Measurements from ENCODE around the gene FHL2.

The FHL2 gene

DNA sequence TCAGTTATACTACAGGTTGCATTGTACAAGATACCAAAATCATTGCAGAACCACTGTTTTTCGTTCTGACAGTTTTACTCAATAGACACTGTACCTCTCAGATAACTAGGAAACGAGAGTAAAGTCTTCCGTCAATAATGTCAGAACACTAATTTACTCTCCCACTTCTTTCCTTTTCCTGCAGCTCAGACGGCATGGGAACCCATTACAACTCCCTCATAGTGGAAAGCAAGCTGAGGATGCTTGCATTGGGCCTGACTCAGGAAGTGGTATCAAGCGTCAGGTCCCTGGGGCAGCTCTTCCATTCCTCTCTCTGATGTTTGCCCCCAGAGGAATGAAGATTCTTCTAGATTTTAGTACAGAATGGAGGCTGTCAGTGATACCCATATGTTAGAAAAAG, 23.9 kb upstream of the FHL2 start:
- no peak for DNase-seq (ENCODE audit: low read depth)

DNA sequence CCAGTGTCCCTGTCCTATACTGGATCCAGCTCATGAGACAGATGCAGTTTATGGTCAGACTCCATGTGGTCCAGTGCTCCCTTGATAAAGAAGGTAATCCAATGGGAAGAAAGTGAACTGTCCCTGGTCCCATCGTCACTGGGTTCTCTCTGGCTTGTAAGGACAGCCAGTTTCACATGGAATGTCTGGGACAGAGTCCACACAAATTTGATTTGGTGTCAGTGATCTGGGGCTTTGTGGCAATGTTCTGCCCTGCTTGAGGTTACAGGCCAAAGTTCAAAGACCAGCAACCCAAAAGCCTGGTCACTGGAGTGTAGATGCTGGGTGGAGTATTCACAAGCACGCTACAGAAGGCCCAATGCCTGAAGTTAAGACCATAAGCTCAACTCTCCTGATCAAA, 22.2 kb upstream of the FHL2 start:
- no peak for DNase-seq (ENCODE audit: low read depth)

DNA sequence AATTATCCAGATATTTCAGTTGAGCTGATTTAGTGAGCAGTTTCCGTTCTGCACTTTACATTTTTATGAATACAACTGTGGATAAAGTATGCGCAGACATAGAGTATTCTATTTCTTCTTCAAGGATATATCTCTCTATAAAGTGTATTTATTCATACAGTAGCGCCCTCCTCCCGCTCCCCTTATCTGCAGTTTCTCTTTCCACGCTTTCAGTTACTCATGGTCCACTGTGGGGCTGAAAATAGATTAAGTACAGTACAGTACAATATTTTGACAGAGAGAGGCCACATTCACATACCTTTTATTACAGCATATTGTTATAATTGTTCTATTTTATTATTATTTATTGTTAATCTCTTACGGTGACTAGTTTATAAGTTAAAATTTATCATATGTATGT, 19.7 kb upstream of the FHL2 start:
- DNase-seq (ENCODE audit: low read depth), result no peak

DNA sequence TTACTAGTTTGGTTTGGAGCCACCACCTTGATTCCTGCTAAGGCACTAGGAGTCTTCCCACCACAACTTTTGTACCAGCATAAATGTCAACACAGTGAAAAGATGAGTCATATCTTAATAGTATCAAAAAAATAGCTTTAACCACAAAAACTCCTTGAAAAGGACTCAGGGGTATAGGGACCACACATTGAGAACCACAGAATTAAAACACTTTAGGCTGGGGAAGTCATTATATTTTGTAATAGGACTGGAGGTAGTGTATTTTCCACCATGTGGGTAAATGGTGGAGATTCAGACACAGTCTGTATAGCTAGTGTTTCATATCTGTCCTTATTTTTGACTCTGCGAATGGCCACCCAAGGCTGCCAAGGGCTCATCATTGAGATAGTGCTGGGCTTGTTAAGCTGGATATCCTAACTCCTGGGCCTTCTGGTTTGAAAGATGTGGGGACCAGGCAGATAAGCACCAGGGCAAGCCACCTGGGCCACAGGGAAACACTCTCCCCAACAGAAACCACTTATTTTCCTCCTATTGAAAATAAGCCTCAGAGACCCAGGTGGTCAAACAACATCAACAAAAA, 19.1 kb upstream of the FHL2 start:
- DNase-seq (ENCODE audit: low read depth), result no peak

DNA sequence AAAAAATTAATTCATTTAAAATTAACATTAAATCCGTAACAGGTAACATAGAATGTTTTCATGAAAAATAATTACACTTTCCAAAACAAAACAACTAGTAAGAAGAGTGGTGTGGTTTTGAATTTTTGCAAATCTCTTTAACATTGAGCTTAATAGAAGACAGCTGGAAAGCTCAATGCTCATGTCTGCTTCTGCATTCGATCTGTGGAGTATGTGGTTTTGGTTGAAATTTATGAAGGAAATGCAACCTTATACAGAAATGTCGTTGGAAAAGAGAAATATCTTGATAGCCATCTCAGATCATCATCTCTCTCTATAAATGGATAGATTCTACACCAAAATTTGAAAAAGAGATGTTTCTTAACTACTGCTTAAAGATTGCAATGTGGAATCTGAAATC, 17.3 kb upstream of the FHL2 start:
- DNase-seq (ENCODE audit: low read depth), result no peak

DNA sequence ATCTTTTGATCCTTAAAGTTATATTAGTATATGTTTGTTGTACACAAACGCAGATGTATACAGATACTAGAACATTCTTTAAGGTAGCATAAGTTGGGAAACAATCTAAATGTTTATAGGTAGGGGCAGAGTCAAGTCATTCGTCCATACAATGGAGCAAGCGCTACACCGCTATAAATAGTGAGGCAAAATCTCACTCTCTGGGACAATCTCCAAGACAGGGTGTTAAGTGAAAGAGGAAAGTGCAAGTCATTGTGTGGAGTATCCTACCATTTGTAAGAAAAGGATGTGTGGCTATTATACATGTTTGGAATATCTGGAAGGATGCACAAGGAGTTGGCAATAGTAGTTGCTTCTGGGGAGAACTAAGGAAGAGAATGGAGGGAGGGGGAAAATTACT, 16.2 kb upstream of the FHL2 start:
- DNase-seq (ENCODE audit: low read depth), result no peak

DNA sequence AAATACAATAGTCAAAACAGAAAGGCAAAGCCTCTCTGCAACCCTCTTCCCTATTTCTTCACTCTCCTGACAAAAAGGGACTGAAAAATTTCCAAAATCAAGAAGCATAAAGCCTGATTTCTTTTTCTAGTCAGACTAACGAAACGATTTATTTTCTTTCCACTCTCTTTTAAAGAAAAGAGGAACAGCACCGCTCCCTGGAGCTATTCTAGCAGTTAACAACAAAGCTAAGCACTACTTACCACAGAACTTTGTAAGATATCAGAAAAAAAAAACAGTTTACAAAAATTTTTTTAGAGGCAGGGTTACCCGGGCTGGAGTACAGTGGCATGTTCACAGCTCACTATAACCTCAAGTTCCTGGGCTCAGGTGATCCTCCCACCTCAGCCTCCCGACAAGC, 14.4 kb upstream of the FHL2 start:
- DNase-seq (ENCODE audit: low read depth), result no peak

DNA sequence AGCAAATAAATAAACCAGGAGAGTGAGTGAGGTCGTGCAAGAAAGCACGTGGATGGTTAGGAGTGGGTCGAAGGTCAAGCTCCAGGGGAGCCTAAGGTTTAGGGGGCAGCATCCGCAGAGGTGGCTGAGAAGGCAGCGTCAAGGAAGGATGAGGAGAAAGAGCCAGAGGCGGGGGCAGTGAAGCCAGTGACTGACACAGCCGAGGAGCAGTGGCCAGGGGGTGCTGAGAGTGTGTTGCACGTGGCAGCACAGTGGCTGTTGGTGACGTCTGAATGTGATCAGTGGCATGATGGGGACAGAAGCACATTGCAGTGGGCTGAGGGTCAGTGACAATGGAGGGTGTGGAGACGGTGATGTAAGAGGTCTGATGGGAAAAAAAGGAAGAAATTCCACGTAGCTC, 13.7 kb upstream of the FHL2 start:
- no peak for DNase-seq (ENCODE audit: low read depth)

DNA sequence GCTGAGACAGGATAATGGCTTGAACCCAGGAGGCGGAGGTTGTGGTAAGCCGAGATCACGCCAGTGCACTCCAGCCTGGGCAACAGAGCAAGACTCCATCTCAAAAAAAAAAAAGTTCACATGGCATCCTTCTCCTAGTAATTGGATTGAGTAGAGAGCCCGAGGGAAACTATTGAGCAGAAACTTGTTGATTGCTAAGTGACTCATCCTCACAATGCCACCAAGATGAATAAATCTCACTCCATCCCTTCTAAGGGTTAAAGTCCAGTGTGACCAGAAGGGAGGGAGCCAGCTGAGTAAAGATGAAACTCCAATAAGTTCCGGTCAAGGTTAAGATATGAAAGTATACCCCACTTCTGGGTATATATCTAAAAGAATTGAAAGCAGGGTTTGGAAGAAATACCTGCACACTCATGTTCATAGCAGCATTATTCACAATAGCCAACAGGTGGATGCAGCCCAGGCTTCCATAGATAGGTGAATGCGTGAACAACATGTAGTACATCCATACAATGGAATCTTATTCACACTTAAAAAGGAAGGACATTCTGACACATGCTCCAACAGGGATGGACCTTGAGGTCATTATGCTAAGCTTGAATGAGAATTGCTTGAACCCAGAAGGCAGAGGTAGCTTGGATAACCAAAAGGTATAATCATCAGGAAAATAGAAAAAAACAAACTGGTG, 13.0 kb upstream of the FHL2 start:
- DNase-seq (ENCODE audit: low read depth), result no peak

DNA sequence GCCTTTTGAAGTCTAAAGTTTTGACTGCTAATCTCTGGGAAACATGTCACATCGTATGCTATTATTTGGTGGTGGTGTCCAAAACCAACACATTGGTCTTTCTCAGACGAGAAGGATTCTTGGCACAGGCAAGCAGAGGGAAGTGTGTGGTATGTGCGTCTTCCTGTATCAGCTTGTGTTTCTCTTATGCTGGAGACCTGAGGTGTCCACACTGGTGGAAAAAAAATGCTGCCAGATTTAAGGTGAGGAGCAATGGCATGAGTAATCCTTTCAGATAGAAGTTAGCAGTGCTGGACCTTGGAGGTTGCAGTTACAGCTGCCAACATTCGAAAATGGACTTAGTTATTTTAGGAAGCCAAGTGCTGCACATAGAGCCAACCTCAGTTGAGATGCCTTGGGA, 11.7 kb upstream of the FHL2 start:
- no peak for DNase-seq (ENCODE audit: low read depth)

DNA sequence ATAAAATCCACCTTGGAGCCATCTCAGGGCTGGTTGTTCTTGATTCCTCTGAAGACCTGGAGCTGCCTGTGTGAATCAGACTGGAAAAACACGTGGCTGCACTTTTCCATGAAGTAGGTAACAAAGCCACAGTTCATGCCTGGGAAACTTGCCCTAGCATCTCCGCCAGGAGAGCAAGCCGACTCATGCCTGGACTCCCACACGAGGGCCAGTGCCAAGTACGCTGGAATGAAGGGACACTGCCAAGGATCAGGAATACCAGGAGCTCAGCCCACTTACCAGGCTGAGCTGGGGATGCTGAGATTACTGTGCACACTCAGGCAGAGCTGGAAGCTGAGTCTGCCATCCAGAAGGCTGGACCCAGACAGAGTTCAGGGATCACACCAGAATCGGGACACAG, 10.9 kb upstream of the FHL2 start:
- DNase-seq (ENCODE audit: low read depth), result no peak

DNA sequence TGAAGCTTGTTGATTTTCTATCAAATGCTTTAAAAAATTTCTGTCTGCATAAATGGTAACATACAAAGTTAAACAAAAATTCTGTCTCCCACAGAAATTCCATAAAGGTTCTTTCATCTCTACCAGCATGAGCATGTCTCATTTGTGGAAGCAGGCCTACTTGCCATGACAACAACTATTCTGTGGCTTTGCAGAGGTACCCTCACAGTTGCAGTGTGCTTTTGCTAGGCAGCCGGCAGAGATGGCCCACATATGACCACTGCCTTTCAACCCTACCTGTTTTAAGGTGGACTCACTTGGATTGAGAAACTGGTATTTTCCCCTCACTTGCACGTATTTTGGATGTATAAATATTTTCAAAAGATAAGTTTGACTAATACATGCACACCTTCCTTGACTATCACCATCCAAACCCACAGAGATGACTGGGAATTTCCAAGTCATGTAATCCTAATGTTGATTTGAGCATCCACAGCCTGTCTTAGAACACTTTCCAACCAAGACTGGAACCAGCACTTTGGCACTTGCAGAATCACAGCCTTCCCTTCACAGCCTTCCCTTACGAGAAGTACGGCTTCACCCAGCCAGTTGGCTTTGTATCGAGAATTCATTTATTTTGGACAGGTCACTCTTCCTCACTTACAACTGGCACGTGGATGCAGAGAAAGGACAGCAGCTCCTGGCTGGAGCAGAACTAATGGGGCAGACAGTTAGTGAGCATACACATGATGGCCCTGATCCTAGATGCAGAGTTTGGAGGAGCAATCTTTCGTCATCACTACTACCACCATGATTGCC, 9.3 kb upstream of the FHL2 start:
- no peak for DNase-seq (ENCODE audit: low read depth)

DNA sequence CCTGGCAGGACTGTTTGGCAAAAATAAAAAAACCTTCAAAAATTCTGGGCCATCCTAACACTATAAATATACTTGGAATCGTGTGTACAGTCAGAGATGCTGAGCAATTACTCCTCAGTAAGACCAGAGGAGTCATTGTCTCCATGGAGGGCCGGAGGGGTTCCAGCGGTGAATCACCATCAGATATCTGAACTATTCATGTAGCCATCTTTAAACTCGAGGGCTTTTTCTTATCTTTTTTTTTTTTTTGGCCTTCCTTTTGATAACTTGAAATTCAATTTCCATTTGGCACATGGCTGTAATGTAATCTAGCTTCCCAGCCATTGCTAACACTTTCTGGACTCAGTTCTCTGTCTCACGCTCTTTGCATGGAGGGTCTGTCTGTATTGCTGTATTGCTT, 7.4 kb upstream of the FHL2 start:
- no peak for DNase-seq (ENCODE audit: low read depth)

DNA sequence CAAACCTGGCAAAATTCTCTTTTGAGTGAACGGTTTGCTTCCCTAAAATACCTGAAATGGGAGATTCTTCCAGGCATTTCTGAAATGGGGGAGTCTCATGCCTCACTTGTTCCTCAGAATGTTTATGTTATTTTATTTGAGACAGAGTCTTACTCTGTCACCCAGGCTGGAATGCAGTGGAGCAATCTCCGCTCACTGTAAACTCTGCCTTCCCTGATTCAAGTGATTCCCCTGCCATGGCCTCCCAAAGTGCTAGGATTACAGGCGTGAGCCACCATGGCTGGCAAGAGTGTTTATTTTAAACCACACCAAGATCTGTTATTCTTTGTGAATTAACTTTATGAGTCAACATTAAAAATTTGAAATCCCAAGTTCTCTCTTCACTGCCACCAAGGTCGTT, 6.4 kb upstream of the FHL2 start:
- DNase-seq (ENCODE audit: low read depth), result no peak

DNA sequence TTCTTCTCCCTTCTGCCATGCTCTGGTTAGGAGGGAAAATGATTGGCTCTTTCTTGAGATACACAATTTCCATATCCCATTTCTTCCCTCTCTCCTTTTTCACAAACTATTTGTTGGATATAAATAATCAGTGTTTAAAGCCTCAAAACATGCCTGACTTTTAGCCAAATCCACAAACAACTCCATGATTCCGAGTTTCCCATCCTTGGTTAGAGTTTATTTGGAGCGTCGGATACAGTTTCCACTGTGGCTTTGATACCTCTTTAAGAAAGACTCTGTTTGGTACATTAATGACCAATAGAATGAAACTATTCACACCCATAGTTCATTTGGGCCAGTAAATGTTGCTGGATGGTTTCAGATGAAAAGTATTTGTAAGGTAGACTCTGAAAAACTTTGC, 5.9 kb upstream of the FHL2 start:
- no peak for DNase-seq (ENCODE audit: low read depth)

DNA sequence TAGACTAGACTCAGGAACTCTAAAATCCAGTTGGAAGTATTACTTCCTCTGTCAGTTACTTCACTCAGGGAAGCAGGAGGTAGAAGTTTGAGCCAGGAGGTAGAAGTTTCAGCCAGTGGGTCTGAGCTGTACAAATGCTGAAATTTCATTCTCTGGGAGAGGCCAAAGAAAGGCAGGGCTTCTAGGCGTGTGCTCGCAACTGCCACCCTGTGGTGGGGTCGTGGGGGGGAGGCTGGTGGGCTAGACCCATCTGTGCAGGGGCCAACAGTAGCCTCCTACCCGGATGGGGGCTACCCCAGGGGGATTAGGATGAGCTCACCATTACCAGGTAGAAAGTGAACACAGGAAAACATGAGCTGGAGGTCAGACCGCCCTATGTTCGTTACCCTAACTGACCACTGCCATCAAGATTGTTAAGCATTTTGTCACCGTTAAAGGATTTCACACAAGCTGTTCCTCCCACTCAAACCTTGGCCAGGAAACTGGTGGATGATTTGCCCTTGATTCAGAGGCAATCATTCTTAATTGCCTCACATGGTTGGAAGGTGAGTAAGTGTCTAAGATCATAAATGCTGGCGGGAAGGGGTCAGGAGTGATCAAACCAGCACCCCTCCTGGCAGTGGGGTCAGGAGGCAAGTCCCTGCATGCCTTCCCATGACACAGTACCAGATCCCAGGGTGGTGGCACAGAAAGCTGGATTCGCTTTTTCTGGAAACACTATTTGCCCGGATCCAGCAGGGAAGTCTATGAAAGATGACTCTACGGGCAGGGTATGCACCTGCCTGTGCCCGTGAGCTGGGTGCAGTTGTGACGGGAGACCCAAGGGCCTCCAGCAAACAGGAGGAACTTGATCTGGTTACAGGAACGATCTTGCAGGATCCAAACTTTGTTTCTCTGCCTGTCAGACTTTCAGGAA, 5.2 kb upstream of the FHL2 start:
- DNase-seq (ENCODE audit: low read depth), result no peak

DNA sequence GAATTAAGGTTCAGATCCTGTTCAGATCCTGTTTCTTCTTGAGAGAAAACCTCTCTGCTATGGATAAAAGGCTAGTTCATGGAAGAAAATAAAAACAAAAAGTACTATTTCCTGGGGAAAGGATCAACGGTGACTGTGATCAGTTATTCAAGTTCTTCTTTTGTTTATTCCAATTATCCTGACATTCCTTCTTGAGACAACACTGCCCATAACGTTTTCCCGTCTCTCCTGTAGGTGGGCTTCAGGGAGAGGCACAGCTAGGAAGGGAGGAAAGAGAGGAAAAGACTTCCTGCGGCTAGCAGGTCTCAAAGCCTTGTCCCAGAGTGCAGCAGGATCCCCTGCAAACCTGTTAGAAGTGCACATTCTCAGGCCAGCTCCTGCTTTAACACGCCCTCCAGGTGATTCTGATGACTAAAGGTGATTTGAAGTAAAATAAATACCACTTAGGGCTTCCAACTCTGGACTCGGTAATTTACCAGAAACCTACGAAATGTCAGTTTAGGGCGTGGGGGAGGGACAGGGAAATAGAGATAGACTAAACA, 4.5 kb upstream of the FHL2 start:
- DNase-seq (ENCODE audit: low read depth), result no peak

DNA sequence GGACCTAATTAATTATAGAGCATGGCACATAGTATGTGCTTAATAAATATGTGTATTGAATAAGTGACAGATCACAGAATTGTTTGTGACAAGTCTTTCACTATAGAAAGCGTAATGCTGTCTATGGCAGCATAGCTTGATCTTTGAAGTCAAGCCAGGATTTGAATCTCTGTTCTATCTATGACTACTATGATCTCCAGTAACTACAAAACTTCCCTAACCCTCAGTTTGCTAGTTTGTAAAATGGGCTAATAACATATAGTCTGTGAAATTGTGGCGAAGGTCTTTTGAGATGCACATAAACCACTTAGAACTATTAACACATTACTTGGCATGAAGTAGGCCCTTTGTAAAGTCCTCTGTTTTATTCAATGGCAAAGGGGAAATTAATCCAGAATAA, 4.0 kb upstream of the FHL2 start:
- DNase-seq (ENCODE audit: low read depth), result no peak

DNA sequence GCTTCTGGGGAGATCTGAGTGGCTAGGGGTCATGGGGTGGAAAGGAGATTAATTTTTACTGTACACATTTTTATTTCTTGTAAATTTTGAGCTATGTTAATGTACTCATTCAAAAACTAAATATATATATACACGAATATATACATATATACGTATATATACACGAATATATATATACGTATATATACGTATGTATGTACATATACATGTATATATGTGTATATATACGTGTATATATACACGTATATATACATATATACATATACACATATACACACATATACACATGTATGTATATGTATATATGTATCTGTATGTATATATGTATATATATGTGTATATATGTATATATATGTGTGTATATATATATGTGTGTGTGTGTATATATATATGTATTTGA, 3.0 kb upstream of the FHL2 start:
- no peak for DNase-seq (ENCODE audit: low read depth)

DNA sequence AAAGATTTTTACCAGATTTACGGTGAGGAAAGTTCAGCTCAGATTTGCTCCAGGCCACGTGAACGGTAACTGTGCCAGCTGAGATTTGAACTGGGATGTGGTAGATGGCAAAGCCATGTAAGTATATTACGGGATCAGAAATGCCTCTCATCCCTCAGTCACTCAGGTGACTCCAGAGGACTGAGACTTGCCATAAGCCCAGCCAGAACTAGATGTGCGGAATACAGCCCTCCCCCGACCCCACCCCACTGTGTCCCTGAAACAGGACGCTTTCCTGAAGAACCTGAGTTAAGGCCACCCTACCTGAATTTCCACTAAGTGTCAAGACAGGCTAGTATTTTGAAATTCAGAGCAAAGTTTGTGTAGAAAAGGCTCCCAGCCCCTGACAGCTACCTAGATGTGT, 1.3 kb upstream of the FHL2 start:
- DNase-seq (ENCODE audit: low read depth), result no peak

DNA sequence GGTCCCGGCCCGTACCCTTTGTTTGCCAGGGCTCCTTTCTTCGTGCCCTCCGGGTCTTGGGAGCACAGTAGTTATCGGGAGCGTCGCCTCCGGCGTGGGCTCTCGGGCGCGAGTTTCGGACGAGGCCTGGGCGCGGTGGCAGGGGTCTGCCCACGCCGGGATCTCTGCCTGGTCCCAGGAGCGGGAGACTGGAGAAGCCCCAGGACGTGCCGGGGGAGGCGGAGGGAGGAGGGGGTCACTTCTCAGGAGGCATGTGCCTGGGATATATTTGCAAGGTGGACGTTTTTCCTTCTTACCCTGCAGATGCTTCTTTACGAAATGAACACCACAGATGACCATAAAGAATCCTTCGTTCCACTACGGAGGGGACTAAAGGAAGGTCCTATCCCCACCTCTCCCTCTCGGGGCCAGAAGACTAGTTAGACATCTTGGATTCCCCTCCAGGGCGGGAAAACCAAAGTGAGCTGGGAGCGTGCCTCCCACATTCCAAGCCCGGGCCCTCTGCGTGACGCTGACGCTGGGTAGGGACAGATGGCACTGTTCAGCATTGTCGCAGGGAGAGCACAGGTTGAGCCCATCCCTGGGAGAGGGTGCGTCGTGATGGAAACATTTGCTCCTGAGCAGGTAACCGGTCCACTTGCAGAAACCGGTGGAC, 483 bp upstream of the FHL2 start:
- no peak for DNase-seq (ENCODE audit: low read depth)

DNA sequence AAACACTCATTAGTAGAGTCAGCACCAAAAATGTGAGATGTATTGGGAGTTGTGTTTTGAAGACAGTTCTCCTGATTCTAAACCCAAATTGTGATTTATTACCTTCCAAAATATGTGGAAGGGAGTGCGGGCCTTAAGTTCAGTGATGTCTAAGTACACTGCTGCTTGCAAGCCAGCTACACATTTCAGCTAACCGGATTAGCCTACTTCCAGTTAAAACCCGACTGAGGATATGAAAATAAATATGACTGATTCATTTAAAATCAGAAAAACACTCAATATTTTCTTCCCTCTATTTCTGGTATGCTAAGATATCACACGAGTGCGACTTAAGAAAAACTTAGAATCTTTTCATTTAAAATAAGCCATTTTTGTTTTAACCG, 907 bp downstream of the FHL2 start:
- DNase-seq (ENCODE audit: low read depth), result no peak

Data from activated T-helper 9 cell treated with anti-CD3 and anti-CD28 coated beads, Interleukin-2, amount 50 U/mL, for 16 hours (primary cell).